GM19452 (cell line): ENCODE data around the gene MRPL20.
A peak's percentile ranks its signal among the peaks of the same experiment; 100 is the strongest.
"Not testable (repeated sequence)": the region's sequence is repeated elsewhere in the genome, so short reads cannot be mapped to it uniquely, and the experiment has no call there.

Experiments
- ATAC-seq: cut with Tn5 transposase; IDR thresholded peaks from one replicate; pipeline ENCODE4 v1.9.1; 2021; ENCODE audit not compliant: unreplicated experiment

Gene MRPL20

DNA sequence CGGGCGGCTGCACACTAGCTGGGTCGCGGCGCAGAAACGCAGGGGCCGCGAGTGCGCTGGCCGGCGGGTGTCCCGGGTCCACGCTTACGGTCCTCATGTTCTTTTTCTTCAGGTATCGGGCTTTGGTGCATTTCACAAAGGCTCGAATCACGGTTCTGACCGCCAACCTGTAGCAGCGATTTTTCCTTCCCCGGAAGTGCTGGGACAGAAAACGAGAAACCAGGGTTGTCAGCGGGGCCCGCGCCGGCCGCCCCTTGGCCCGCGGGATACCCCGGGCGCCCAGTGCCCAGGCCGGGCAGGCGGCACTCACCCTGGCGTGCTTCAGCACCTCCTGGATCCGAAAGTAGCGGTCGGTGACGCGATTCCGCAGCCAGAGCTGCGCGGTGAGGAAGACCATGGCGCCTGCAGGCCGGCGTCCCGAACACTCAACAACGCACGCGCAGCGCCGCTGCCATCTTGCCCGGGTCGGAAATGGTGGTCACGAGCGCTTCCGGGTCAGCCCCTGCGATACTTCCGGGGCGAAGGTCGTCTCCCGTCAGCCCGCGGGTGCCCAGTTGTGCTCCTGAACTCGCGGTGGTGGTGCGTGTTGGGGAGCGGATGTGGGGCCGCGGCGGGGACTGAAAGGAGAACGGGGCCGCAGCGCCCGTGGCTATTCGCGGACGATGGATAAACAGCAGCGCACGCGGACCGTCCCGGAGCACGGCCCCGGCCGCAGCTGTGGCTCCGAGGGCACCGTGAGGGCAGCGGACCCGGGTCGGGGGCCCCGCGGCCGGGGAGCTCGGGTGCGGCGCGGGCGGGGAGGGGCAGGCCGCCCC lies at the start of gene MRPL20:
Gene MRPL20, minus strand, starts transcription at position 473 of the 815 bp plus-strand sequence. Its CDS starts 76 bp downstream, at position 397.
- ATAC-seq: peak; percentile 89

- not testable (repeated sequence) for ATAC-seq
Observed at GRCh38 chr1:1456683-1457255, 49.7 kb upstream of the MRPL20 start.

GRCh38 chr1:1455934-1456333 lies 48.8 kb upstream of the MRPL20 start:
- not testable (repeated sequence) for ATAC-seq

GRCh38 chr1:1455366-1455884 lies 48.3 kb upstream of the MRPL20 start:
- no peak for ATAC-seq

DNA sequence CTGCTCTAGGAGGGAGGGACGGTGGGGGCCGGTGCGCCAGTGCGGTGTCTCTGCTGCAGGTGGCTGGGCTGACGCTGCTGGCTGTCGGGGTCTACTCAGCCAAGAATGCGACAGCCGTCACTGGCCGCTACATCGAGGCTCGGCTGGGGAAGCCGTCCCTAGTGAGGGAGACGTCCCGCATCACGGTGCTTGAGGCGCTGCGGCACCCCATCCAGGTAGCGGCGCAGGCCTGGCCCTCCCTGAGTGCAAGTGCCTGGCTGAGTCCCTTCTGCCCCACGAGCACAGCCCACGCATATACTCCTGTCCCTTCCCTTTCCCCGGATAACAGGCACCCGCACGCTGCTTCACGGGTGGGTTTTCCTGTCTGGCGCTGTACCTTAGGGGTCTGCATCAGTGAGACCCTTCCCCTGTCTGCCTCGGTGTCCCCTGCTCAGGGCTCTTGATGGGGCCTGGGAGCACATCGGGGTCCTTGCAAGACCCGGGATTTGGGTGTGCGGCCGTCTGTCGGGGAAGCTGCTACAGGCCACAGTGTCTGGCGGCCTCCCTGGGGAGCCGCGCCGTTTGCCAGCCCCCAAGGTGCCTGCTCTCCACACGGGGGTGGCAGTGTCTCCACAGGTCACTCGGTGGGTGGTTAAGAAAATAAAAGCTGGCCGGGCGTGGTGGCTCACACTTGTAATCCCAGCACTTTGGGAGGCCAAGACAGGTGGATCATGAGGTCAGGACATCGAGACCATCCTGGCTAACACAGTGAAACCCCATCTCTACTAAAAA lies 47.4 kb upstream of the MRPL20 start:
- not testable (repeated sequence) for ATAC-seq

- ATAC-seq: no peak
Observed at GRCh38 chr1:1452882-1453281, 45.8 kb upstream of the MRPL20 start.

GRCh38 chr1:1452365-1452739 lies 45.3 kb upstream of the MRPL20 start:
- ATAC-seq: not testable (repeated sequence)

DNA sequence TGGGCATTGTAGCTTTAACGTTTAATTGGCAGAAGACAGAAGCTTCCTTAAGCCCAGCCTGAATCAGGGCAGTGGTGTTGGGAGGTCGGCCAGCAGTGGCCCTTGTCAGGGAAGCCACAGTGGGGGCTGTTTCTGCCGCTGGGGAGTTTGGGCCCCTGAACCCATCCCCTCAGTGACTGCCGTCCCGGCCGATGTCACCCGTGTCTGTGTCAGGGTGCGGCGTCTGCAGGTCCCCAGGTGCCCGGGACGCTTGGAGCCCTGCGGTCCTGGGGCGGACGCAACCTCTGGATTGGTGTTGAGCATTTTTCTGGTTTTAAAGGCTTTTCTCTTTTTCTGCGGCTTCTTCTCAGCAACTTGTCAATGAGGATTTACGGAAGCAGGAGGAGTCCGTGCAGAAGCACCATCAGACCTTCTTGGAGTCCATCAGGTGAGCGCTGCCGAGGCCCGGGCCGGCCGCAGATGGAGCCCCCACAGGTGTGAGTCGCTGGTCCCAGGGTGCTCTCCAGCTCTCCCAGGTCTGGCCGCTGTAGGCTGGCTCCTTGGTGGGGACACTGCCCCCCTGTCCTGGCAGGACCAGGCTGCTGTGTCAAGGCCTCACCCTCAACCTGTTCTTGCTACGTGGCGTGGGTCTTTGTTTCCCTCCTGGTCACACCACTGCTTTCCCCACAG lies 44.7 kb upstream of the MRPL20 start:
- ATAC-seq: no peak

DNA sequence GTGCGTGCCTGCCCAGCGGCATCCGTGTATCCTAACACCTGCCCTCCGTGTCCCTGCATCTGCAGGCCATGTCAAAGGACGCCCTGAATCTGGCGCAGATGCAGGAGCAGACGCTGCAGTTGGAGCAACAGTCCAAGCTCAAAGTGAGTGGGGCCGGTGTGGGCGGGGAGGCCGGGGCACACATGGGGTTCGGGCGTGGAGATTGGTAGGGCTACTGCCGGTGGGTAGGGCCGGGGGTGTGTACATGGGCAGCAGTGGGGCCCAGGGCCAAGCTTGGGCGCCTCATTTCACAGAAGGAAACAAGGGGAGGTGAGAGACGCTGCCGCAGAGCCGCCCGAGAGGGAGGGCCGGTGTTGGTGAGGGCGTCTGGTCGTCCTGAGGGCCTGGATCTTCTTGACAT lies 43.5 kb upstream of the MRPL20 start:
- not testable (repeated sequence) for ATAC-seq

DNA sequence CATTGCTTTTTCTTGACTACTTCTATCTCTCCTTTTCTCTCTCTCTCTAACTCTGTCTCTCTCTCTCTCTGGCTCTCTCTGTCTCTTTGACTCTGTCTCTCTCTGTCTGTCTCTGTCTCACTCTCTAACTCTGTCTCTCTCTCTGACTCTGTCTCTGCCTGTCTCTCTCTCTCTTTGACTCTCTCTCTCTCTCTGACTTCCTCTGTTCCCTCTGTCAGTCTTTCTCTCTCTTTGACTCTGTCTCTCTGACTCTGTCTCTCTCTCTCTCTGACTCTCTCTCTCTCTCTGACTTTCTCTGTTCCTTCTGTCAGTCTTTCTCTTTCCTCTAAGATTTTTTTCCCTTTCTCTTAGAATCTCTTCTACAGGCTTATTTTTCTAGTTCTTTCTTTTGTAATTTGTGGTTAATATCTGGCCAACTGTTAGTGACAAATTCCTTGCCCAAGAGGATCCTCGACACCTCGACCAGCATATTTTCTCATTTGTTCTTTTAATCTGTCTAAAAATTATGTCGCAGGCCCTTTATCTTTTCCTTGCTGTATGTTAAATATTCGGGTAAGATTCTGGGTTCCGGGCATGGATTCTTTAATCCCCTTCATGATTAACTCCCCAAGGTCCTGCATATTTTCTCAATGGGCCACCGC lies 42.1 kb upstream of the MRPL20 start, which contains the start of gene ATAD3C:
Gene ATAD3C, plus strand, starts transcription at position 591 of the 641 bp plus-strand sequence. CDS start 995 bp downstream, outside the sequence.
- no peak for ATAC-seq

GRCh38 chr1:1446631-1447030 lies 39.5 kb upstream of the MRPL20 start:
- ATAC-seq: not testable (repeated sequence)

- no peak for ATAC-seq
Observed at GRCh38 chr1:1442069-1442770, 35.1 kb upstream of the MRPL20 start.

DNA sequence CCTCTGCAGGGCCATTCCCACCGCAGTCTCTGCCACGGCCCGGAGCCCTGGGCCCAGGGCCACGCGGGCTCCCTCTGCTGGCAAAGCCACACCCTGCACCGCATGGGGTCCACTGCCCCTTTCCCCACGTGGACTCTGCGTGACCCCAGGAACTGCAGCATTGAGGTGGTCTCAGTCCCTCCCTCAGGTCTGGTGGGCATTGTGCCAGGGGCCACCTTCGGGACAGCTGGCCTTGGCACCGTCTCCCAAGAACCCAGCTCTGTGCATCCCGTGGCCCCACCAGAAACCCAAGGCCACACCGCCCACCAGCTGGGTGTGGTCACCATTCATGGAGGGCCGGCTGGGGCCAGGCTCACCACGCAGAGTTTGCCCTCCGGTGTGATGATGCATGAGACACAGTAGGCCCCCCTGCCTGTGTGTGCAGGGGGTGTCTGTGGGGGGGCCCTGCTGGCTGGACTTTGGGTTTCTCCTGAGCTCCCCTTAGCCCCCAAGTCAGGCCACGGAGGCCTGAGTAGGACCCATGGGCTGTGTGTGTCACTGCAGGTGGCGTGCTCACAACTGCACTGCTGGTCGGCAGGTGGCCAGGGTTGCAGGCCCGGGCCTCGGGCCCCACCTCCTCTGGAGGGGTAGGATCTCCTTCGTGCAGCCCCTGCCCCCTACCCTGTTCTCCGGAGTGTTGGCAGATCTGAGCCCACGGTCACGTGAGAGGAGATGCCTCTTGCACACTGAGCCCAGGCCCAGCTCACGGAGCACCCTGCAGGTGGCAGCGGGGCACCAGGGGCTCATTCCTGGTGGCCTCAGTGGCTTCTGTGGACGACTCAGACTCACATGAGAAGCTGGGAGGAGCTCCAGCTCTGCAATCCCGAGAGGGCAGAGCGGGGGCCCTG lies 34.2 kb upstream of the MRPL20 start:
- no peak for ATAC-seq

DNA sequence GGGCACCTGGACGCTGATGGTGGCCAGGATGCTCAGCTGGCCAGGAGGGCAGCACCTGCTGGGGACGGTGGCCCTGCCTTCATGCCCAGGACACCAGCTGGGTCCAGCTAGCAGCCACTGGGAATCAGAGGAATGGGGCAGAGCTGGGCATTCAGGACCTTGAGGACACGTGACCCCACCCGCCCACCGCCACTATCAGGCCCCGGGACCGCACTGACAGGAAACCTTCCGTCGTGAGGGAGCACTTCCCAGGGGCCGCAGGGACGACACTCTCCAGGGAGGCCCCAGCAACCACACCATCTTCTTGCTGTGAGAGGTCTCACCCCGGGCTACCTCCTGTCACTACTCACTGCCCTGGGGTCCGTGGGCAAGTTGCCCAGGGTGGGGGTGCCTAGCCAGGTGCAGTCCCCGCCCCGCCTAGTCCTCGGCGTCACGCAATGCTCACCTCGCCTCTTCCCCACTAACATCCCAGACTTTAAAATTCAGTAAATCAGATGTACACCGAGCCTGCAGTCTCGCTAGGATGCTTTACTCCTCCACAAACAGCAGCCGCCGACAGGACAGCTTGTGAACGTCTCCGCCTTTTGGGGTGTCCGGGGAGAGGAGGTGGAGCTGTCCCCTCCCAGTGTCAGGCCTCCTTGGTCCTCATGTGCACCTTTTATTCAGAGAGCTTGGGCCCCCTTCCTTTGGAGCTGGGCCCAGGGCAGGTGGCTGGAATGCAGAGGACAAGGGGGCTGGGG lies 33.3 kb upstream of the MRPL20 start:
- ATAC-seq: no peak

GRCh38 chr1:1439546-1440261 lies 32.6 kb upstream of the MRPL20 start:
- no peak for ATAC-seq

GRCh38 chr1:1438531-1439381 lies 31.7 kb upstream of the MRPL20 start:
- ATAC-seq: no peak
